CD4-positive, alpha-beta T cell treated with Interleukin-2 at 100 ng/mL for 4 hours (primary cell): ENCODE data around the gene CCT2.

ENCODE experiments used
- DNase-seq: peaks from one replicate; pipeline ENCODE4 v3.0.0-alpha.2; 2020; ENCODE audit warnings: low spot score

The CCT2 gene

DNA sequence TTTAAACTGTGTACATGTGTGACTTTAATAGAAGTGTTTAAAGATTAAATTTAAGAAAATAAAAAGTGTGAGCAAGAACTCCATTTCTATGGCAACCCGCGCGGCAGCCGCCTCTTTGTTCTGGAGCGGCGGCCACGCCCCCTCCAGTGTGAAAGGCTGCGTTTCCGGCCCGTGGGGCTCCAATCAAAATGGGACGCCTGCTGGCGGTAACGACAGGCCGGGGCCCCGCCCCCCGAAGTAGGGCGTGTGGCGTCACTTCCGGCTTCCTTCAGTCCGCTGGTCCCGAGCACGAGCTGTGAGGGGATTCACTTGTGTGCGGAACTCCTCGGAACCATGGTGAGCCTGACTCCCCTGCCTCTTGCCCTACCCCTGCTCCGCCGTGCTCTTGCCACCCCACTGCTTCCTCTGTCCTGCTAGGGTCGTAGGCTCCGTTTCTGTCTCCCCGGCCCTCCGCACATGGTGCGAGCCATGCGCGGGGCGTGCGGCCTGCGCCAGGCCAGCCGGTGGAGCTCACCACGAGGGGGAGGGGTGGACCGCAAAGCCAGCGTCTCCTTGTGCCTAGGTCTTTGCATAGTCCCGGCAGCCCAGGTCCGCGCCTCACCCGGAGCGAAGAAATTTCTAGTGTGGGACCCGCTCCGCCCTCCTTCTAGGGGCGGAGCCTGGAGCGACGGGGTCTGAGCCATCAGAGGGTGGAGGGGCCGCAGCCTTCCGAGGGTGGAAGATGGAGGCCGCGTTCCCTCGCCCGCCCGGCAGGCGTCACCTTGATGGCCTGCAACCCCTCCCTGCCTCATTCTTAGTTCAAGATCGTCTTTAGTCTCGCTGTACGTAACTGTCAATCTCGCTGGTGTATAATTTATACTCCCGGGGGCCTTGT is at the start of gene CCT2:
Gene CCT2, plus strand, starts transcription at position 271 of the 874 bp plus-strand sequence. Its CDS starts 63 bp downstream, at position 334.
- peak; percentile 96 for DNase-seq

GRCh38 chr12:69540987-69541386 is 44.3 kb upstream of the CCT2 start:
- DNase-seq, result no peak

- no peak for DNase-seq
Measured at GRCh38 chr12:69544087-69544486, 41.2 kb upstream of the CCT2 start.

DNA sequence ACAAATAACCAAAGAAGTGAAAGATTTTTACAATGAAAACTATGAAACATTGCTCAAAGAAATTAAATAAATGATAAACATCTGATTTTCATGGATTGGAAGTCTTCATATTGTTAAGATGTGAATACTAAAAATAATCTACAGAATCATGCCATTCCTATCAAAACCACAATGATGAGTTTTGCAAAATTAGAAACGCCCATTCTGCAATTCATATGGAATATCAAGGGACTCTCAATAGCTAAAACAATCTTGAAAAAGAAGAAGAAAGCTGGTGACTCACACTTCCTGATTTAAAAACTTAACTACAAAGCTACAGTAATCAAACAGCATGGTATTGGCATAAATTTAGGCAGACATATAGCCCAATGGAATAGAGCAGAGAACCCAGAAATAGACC is 40.2 kb upstream of the CCT2 start:
- DNase-seq, result no peak

- no peak for DNase-seq
Measured at GRCh38 chr12:69546693-69547438, 38.4 kb upstream of the CCT2 start.

GRCh38 chr12:69548687-69549086 is 36.6 kb upstream of the CCT2 start:
- DNase-seq, result no peak

GRCh38 chr12:69550569-69551350 is 34.5 kb upstream of the CCT2 start:
- no peak for DNase-seq

DNA sequence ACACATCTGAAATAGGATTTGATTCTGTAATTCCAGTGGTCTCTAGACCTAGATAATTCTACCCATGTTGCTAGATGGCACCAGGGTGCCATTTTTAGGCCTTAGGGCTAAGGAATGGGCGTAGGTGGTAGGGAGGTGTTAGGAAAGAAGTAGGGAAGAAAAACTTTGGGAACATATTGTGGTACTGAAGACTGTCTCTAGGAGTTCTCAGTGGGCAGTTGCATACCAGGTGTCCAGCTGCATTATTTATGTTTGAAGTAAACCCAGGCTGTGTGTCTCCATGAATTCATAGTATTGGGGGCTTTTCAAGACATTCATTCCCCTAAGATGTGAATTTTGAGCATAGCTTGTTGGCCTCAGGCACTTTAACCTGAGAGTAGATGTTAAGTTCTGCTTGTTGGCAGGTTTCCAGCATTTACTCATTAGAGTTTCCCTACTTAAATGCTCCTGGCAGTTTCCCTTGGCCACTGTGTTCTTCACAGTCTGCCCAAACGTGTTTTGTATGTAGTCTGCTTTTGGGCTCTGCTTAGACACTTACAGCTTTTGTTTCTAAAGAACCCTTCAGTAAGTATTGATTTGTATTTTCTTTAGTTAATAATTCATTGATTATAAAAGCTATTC is 31.5 kb upstream of the CCT2 start:
- no peak for DNase-seq

GRCh38 chr12:69555461-69555860 is 29.8 kb upstream of the CCT2 start:
- no peak for DNase-seq

GRCh38 chr12:69556383-69556782 is 28.9 kb upstream of the CCT2 start:
- DNase-seq, result no peak

DNA sequence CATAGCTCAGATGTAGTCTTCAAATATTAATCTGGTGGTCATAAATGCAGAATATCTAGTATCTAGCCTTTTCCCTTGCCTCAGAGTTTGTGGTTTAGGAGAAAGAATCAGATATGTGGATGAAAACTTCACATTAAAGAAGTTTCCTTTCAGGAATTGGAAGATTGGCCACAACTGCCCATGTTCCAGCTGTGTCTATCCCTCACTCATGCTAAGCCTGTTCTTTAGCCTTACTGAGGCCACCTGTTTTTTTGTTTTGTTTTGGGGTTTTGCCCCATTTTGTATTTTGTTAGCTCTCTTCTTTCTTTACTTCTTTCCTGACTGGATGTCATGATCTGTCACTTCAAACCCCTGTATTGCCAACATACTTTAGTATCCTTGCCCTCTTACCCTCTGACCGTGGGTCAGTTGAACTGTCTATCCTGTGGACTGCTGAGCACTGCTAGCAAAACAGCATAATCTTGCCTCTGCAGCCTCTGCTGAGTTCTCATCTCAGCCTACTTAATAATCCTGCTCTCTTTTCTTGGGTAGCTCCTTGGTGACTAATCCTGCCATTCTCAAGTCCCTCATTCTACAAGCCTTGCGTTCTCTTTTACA is 22.0 kb upstream of the CCT2 start:
- no peak for DNase-seq

- DNase-seq, result no peak
Measured at GRCh38 chr12:69566603-69567002, 18.7 kb upstream of the CCT2 start.

DNA sequence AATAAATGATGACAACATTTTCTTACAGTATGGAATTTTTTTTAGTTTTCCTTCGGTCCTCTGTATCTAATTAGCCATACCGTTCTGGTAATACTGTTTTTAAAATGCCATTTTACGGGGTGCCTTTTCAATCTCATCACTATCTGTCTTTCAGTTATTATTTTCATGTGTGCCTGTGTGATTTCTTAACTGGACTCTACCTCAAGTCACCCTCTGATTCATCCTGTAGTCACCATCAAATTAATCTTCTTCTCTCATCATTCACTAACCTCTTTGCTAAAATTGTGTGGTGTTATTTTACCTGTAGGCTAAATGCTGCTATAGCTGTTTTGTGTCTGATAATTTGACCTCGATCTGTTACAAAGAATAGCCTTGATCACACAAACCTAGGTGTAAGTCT is 16.0 kb upstream of the CCT2 start:
- no peak for DNase-seq

DNA sequence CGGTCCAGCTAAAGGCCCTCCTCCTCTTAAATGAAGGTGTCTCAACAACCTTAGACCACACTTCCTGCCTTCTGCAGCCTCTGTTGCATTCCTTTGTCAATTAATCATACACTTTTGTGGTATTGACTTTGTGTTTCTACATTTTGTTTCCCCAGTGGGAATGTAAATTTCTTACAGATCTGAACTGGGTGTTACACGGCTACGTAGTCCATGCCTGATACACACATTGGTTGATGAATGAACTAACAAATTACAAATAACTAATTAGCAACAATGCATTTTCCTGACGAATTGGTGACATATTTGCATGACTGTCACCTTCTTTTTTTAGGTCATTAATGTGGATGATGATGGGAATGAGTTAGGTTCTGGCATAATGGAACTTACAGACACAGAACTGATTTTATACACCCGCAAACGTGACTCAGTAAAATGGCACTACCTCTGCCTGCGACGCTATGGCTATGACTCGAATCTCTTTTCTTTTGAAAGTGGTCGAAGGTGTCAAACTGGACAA is 15.2 kb upstream of the CCT2 start:
- no peak for DNase-seq

DNA sequence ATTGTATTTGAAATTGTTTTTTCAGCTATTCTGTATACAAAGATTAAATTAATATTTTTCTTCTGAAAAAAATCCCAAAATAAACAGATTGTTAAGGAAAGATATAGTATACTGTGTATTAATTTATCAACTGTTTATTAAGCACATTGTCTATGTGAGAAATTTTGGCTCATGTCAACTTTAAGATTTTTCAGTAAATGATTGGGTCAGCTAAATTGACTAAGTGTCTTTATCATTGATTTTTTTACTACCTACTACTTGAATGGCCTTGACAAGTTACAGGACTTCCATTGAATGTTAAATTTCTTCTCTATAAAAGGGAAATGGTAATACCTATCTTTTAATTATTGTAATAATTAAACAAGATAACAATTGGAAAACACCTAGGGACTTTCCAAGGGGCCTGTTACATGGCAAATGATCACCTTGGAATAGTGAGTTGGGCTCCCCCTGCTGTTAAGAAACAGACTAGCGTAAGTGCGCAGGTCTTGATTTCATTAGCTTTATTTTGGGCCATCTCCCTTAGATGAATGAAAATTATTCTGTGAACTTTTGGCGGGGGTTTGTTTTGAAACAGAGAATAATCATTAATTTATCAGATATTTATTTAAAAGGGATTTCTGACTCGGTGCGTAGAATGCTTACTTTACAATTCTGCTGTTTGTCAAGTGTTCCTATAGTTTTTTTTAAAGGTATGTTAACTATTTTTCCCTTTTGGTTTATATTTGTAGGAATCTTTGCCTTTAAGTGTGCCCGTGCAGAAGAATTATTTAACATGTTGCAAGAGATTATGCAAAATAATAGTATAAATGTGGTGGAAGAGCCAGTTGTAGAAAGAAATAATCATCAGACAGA is 14.5 kb upstream of the CCT2 start:
- peak; percentile 77 for DNase-seq

DNA sequence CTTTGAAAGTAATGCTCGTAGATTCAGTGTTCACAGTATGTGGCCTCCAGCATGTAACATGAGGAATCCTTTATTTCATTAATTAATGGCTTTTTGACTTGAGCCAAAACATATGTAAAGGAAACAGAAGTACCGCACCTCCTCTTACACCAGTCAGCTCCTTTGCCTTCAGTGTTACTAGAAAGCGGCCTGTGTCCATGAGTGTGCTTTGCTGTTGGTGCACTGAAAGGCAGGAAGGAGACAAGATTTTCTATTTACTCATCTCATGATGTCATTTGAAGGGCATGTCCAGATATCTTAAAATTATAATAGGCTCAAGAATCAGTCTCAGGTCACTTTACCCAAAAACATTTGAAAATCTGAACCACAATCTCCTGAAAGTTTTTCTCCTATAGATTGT is 9.9 kb upstream of the CCT2 start:
- DNase-seq, result no peak

- no peak for DNase-seq
Measured at GRCh38 chr12:69578283-69578682, 7.0 kb upstream of the CCT2 start.

DNA sequence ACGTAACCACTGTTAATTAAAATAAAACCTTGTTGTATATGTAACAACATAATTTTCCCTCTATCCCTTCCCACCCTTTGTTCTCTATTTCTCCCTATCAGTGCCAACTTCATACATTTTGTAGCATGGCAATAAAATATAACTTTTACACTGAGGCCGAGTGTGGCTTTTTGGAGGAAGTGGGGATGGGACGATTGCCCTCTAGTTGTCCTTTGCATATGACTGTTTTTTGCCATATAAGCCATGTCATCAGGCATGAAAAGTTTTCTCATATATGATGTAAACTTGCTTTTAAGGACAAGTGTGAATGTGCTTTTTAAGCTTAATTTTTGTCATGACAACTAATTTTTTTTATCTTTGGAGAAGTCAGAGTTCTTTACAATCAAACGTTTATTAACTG is 6.2 kb upstream of the CCT2 start:
- no peak for DNase-seq

DNA sequence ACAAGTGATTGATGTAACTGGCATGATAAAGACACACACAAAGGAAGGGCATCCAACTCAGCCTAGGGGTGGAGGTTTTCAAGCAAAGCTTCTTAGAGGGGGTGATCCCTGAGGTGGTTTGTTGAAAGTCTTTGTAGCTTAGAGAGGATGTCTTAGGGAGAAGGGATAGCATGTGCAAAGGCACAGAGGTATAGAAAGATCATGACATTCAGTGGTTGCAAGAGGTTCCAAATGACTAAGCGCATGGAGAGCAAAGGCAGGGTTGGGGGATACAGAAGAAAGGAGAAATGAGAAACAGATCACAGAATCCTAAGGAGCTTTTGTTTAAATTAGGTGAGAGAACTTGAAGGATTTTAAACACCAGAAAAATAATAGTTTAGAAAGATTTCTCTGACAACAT is 5.2 kb upstream of the CCT2 start:
- no peak for DNase-seq

DNA sequence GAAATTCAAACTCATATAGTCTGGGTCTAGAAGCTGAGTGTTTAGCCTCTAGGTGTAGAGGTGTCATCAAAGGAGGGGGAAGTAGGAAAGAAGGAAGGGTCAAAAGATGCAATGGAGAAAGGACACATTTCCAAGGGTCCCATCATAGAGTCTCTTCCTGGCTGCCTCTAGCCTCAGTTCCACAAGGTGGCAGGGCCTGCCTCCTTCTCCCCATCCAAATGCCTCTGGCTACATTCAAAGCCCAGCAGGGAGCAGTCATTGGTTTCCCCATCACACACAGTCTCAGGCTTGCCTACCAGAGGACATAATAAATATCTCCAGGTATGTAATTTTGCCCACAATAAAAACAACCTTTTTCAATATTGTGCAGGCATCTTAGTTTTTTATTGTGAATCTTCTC is 2.1 kb upstream of the CCT2 start:
- DNase-seq, result no peak

GRCh38 chr12:69588527-69588926 is 3.3 kb downstream of the CCT2 start:
- no peak for DNase-seq
